Suprapubic skin (tissue), 4 donors: ENCODE data around the gene MYO6.

Source experiments
- EP300 ChIP-seq: sonication (generic); formaldehyde crosslinking; IDR thresholded peaks from one replicate; pipeline ENCODE4 v1.6.1; 2017; ENCODE audit warnings: antibody characterized with exemption
- POLR2A ChIP-seq, 2 donors: fragments of 450-650 bp; IDR thresholded peaks; one replicate each; pipeline ENCODE4 v1.6.1; 2017; ENCODE audit warnings: antibody characterized with exemption in 2 of 2, mild to moderate bottlenecking in 2 of 2, moderate library complexity in 2 of 2
- POLR2AphosphoS5 ChIP-seq, 3 donors: sonication (generic); formaldehyde crosslinking; IDR thresholded peaks; one replicate each; pipeline ENCODE4 v1.6.1; 2017; ENCODE audit warnings: antibody characterized with exemption in 3 of 3

DNA sequence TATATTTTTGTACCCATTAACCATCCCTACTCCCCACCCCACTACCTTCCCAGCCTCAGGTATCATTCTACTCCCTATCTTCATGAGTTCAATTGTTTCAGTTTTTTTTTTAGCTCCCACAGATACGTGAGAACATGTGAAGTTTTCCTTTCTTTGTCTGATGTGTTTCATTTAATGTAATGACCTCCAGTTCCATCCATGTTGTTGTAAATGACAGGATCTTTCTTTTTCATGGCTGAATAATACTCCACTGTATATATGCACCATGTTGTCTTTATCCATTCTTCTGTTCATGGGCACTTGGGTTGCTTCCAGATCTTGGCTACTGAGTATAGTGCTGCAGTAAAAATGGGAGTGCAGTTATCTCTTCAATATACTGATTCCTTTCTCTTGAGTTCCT, 63.5 kb downstream of the MYO6 start:
- no peak for TF ChIP-seq EP300
- no peak for TF ChIP-seq POLR2AphosphoS5 (IDR thresholded peaks at IDR 0.05)
- no peak for TF ChIP-seq POLR2A (IDR thresholded peaks at IDR 0.05)
